UCSD-AML1 (cell line): ENCODE results near the gene TRMU.
"Not testable (repeated sequence)": the region's sequence is repeated elsewhere in the genome, so short reads cannot be mapped to it uniquely, and the experiment has no call there.

Experiments used
- DNase-seq: peaks from one replicate; lab custom pipeline; 2025; ENCODE audit not compliant: unreplicated experiment; lab: John Stamatoyannopoulos, UW

TRMU gene

GRCh38 chr22:46382524-46382923 lies 47.0 kb downstream of the TRMU start:
- no peak for DNase-seq

GRCh38 chr22:46386312-46386711 lies 50.8 kb downstream of the TRMU start:
- no peak for DNase-seq

- DNase-seq, result no peak
These were observed 52.2 kb downstream of the TRMU start for GRCh38 chr22:46387748-46388147.

GRCh38 chr22:46388647-46389046 lies 53.1 kb downstream of the TRMU start:
- DNase-seq, result no peak

- DNase-seq, result no peak
These were observed 53.6 kb downstream of the TRMU start for GRCh38 chr22:46389081-46389480.

GRCh38 chr22:46390105-46390651 lies 54.7 kb downstream of the TRMU start:
- DNase-seq, result no peak

GRCh38 chr22:46390652-46391301 lies 55.3 kb downstream of the TRMU start:
- no peak for DNase-seq

- no peak for DNase-seq
These were observed 56.1 kb downstream of the TRMU start for GRCh38 chr22:46391486-46392136.

- no peak for DNase-seq
These were observed 56.8 kb downstream of the TRMU start for GRCh38 chr22:46392137-46392844.

- no peak for DNase-seq
These were observed 58.4 kb downstream of the TRMU start for GRCh38 chr22:46393873-46394272.

GRCh38 chr22:46394622-46395021 lies 59.1 kb downstream of the TRMU start:
- no peak for DNase-seq

- no peak for DNase-seq
These were observed 59.6 kb downstream of the TRMU start for GRCh38 chr22:46395145-46395544.

- DNase-seq, result not testable (repeated sequence)
These were observed 61.5 kb downstream of the TRMU start for GRCh38 chr22:46397049-46397448.

- no peak for DNase-seq
These were observed 62.0 kb downstream of the TRMU start for GRCh38 chr22:46397514-46397913.

GRCh38 chr22:46397951-46398350 lies 62.4 kb downstream of the TRMU start:
- DNase-seq, result no peak

- DNase-seq, result no peak
These were observed 63.9 kb downstream of the TRMU start for GRCh38 chr22:46399251-46400024.

- no peak for DNase-seq
These were observed 65.9 kb downstream of the TRMU start for GRCh38 chr22:46401370-46401769.

- DNase-seq, result no peak
These were observed 67.0 kb downstream of the TRMU start for GRCh38 chr22:46402505-46402904.

- not testable (repeated sequence) for DNase-seq
These were observed 68.4 kb downstream of the TRMU start for GRCh38 chr22:46403880-46404279.

- DNase-seq, result no peak
These were observed 70.4 kb downstream of the TRMU start for GRCh38 chr22:46405901-46406300.

GRCh38 chr22:46406349-46406748 lies 70.8 kb downstream of the TRMU start:
- DNase-seq, result no peak
